ENCODE results near the gene ENTPD7.

- TF ChIP-seq CTCF (IDR thresholded peaks at IDR 0.05; ENCODE audit: insufficient read depth, low read length, poor library complexity, severe bottlenecking), result no peak
- no peak for TF ChIP-seq EZH2phosphoT487 (conservative IDR thresholded peaks at IDR 0.05; ENCODE audit: low read length)
Measured at GRCh38 chr10:99667108-99667751, 7.9 kb downstream of the ENTPD7 start.

Data from SU-DHL-6 (cell line).